HL-60 (cell line): ENCODE data around the gene KIF25.

Source experiments
- CTCF ChIP-seq: IDR thresholded peaks from one replicate; pipeline ENCODE4 v1.5.1; 2011; ENCODE audit warnings: low read length, control low read depth, inconsistent platforms; ENCODE audit not compliant: insufficient read depth
- POLR2AphosphoS5 ChIP-seq: IDR thresholded peaks from 2 replicates; pipeline ENCODE4 v1.6.1; 2012; ENCODE audit warnings: low read depth
- REST ChIP-seq: IDR thresholded peaks from 2 replicates; pipeline ENCODE4 v1.6.1; 2012; ENCODE audit warnings: low read depth; ENCODE audit not compliant: insufficient replicate concordance

- TF ChIP-seq CTCF (no peak), POLR2AphosphoS5 (no peak), REST (no peak)
Measured at GRCh38 chr6:168013250-168013915, 15.9 kb downstream of the KIF25 start.
